Measurements from ENCODE around the gene ADAMTS18.

- TF ChIP-seq CTCF (IDR thresholded peaks at IDR 0.05; ENCODE audit: borderline replicate concordance, extremely low read depth, low read length, poor library complexity, severe bottlenecking) (no peak), EZH2 (IDR thresholded peaks at IDR 0.05; ENCODE audit: borderline replicate concordance, low read depth, low read length, severe bottlenecking) (no peak)
Measured at GRCh38 chr16:77306075-77306474, 128.8 kb downstream of the ADAMTS18 start.

Data from DND-41 (cell line).